ENCODE results near the gene CABLES1.
"Not testable (repeated sequence)": the region's sequence is repeated elsewhere in the genome, so short reads cannot be mapped to it uniquely, and the experiment has no call there.

Gene CABLES1

GRCh38 chr18:23227726-23228070 is 92.4 kb downstream of the CABLES1 start:
- DNase-seq: no peak

GRCh38 chr18:23228102-23229061 is 93.1 kb downstream of the CABLES1 start:
- DNase-seq: no peak

- DNase-seq: no peak
Measured at GRCh38 chr18:23229472-23229871, 94.2 kb downstream of the CABLES1 start.

- no peak for DNase-seq
Measured at GRCh38 chr18:23230686-23231085, 95.4 kb downstream of the CABLES1 start.

GRCh38 chr18:23231340-23232021 is 96.2 kb downstream of the CABLES1 start:
- DNase-seq: no peak

- no peak for DNase-seq
Measured at GRCh38 chr18:23232331-23232730, 97.0 kb downstream of the CABLES1 start.

- no peak for DNase-seq
Measured at GRCh38 chr18:23234619-23235018, 99.3 kb downstream of the CABLES1 start.

- DNase-seq: no peak
Measured at GRCh38 chr18:23235336-23235735, 100.1 kb downstream of the CABLES1 start.

- no peak for DNase-seq
Measured at GRCh38 chr18:23235860-23236259, 100.6 kb downstream of the CABLES1 start.

- DNase-seq: no peak
Measured at GRCh38 chr18:23236876-23237468, 101.7 kb downstream of the CABLES1 start.

GRCh38 chr18:23237524-23238151 is 102.4 kb downstream of the CABLES1 start:
- DNase-seq: no peak

GRCh38 chr18:23238152-23238531 is 102.9 kb downstream of the CABLES1 start:
- DNase-seq: no peak

GRCh38 chr18:23238651-23239349 is 103.5 kb downstream of the CABLES1 start:
- DNase-seq: no peak

GRCh38 chr18:23239350-23239692 is 104.0 kb downstream of the CABLES1 start:
- no peak for DNase-seq

- DNase-seq: no peak
Measured at GRCh38 chr18:23239885-23240608, 104.8 kb downstream of the CABLES1 start.

GRCh38 chr18:23240609-23240930 is 105.3 kb downstream of the CABLES1 start:
- DNase-seq: no peak

GRCh38 chr18:23241833-23242496 is 106.7 kb downstream of the CABLES1 start:
- not testable (repeated sequence) for DNase-seq

GRCh38 chr18:23243178-23243577 is 107.9 kb downstream of the CABLES1 start:
- DNase-seq: no peak

GRCh38 chr18:23243816-23244215 is 108.5 kb downstream of the CABLES1 start:
- DNase-seq: no peak

GRCh38 chr18:23244401-23244800 is 109.1 kb downstream of the CABLES1 start:
- no peak for DNase-seq

- DNase-seq: no peak
Measured at GRCh38 chr18:23245461-23245860, 110.2 kb downstream of the CABLES1 start.

- DNase-seq: no peak
Measured at GRCh38 chr18:23247331-23247730, 112.0 kb downstream of the CABLES1 start.
